Activated CD8-positive, alpha-beta T cell treated with anti-CD3 and anti-CD28 coated beads, Interleukin-2, amount 10 ng/mL, durations not matched to agents 7 days and 5 days (primary cell): ENCODE data around the gene KCNMB2. TPM values are rescaled to one million over a fixed set of nuclear protein-coding genes. Genes with fewer than 3 reads are reported as not detected.

Experiments used
- ATAC-seq: fragments of 150-1000 bp; cut with Tn5 transposase; one replicate; pipeline ENCODE4 v1.10.0; 2021; ENCODE audit warnings: moderate library complexity
- CTCF ChIA-PET: fragments of 350-600 bp; sonication (Branson Sonifier 250); formaldehyde crosslinking; loops from one replicate; lab custom pipeline; 2021; ENCODE audit warnings: antibody characterized with exemption; lab: Charles Lee
- POLR2A ChIA-PET: fragments of 350-600 bp; sonication (Branson Sonifier 250); formaldehyde crosslinking; loops from one replicate; lab custom pipeline; 2021; ENCODE audit warnings: antibody characterized with exemption; lab: Charles Lee
- DNase-seq: peaks from one replicate; pipeline ENCODE4 v3.0.0-alpha.2; 2020
- H3K27ac Mint-ChIP-seq: one replicate; pipeline ENCODE4 v1.8.0; 2021; ENCODE audit warnings: mild to moderate bottlenecking, mixed read lengths
- H3K27me3 Mint-ChIP-seq: one replicate; pipeline ENCODE4 v1.8.0; 2021; ENCODE audit warnings: low read depth, mixed read lengths
- H3K36me3 Mint-ChIP-seq: one replicate; pipeline ENCODE4 v1.8.0; 2021; ENCODE audit warnings: low read depth, mixed read lengths
- H3K4me1 Mint-ChIP-seq: one replicate; pipeline ENCODE4 v1.8.0; 2021; ENCODE audit warnings: low read depth, mixed read lengths
- H3K4me3 Mint-ChIP-seq: one replicate; pipeline ENCODE4 v1.8.0; 2021; ENCODE audit warnings: mild to moderate bottlenecking, mixed read lengths
- H3K9me3 Mint-ChIP-seq: one replicate; pipeline ENCODE4 v1.8.0; 2022; ENCODE audit warnings: mixed read lengths; ENCODE audit not compliant: insufficient read depth
- total RNA-seq, 2 experiments: library from RNA; stranded (reverse); gene quantifications; one replicate each; pipeline ENCODE4 v1.2.3, GENCODE V29; 2021

The KCNMB2 gene
- total RNA-seq, 2 experiments from 2014 or later = not detected

GRCh38 chr3:178785961-178786360, 249.7 kb downstream of the KCNMB2 start:
- CTCF ChIA-PET = no interaction called here
- H3K9me3 Mint-ChIP-seq = peaks cover 4% of the 10 kb centered on the region

GRCh38 chr3:178787960-178788359, 251.7 kb downstream of the KCNMB2 start:
- DNase-seq = no peak
- Mint-ChIP-seq H3K4me1 (no peaks in the 10 kb centered on the region), H3K27me3 (no peaks in the 10 kb centered on the region), H3K4me3 (no peak overlapping the region), H3K27ac (no peak overlapping the region), H3K36me3 (no peaks in the 10 kb centered on the region), H3K9me3 (peaks cover 6% of the 10 kb centered on the region)
- POLR2A ChIA-PET = no interaction called here
- ATAC-seq = no peak
- CTCF ChIA-PET = no interaction called here

More at GRCh38 chr3:178785961-178786360, 249.7 kb downstream of the KCNMB2 start:
- H3K36me3 Mint-ChIP-seq = no peaks in the 10 kb centered on the region
- no peaks in the 10 kb centered on the region for H3K4me1 Mint-ChIP-seq
- no peak for ATAC-seq
- no peak overlapping the region for H3K27ac Mint-ChIP-seq
- no peak for DNase-seq
- no peak overlapping the region for H3K4me3 Mint-ChIP-seq
- H3K27me3 Mint-ChIP-seq = no peaks in the 10 kb centered on the region
- POLR2A ChIA-PET = no interaction called here

- ATAC-seq (no peak), DNase-seq (no peak)
- Mint-ChIP-seq H3K27ac (no peak overlapping the region), H3K27me3 (no peaks in the 10 kb centered on the region), H3K4me1 (no peaks in the 10 kb centered on the region), H3K9me3 (peaks cover 6% of the 10 kb centered on the region), H3K4me3 (no peak overlapping the region), H3K36me3 (no peaks in the 10 kb centered on the region)
- CTCF ChIA-PET = no interaction called here
- POLR2A ChIA-PET = no interaction called here
These were observed 258.5 kb downstream of the KCNMB2 start for GRCh38 chr3:178794711-178795110.

GRCh38 chr3:178795349-178795748, 259.1 kb downstream of the KCNMB2 start:
- Mint-ChIP-seq H3K4me1 (no peaks in the 10 kb centered on the region), H3K36me3 (no peaks in the 10 kb centered on the region), H3K27me3 (no peaks in the 10 kb centered on the region), H3K27ac (no peak overlapping the region), H3K9me3 (peaks cover 6% of the 10 kb centered on the region), H3K4me3 (no peak overlapping the region)
- ChIA-PET POLR2A (no interaction called here), CTCF (no interaction called here)
- ATAC-seq (no peak), DNase-seq (no peak)

- Mint-ChIP-seq H3K36me3 (no peaks in the 10 kb centered on the region), H3K9me3 (no peaks in the 10 kb centered on the region), H3K27ac (no peak overlapping the region), H3K27me3 (no peaks in the 10 kb centered on the region), H3K4me1 (no peaks in the 10 kb centered on the region), H3K4me3 (no peak overlapping the region)
- no peak for ATAC-seq
- POLR2A ChIA-PET = no interaction called here
- CTCF ChIA-PET = interaction anchor here (0.6 kb wide), 1 partner anchor 1245 kb away, joined by 3 read pairs; no protein-coding TSS in a partner anchor
- no peak for DNase-seq
These were observed 266.0 kb downstream of the KCNMB2 start for GRCh38 chr3:178802259-178802658.

- H3K36me3 Mint-ChIP-seq = no peaks in the 10 kb centered on the region
- H3K9me3 Mint-ChIP-seq = no peaks in the 10 kb centered on the region
- H3K27ac Mint-ChIP-seq = no peak overlapping the region
- H3K27me3 Mint-ChIP-seq = no peaks in the 10 kb centered on the region
- ATAC-seq (no peak), DNase-seq (no peak)
- CTCF ChIA-PET = no interaction called here
- no peak overlapping the region for H3K4me3 Mint-ChIP-seq
- H3K4me1 Mint-ChIP-seq = no peaks in the 10 kb centered on the region
- POLR2A ChIA-PET = no interaction called here
These were observed 266.9 kb downstream of the KCNMB2 start for GRCh38 chr3:178802993-178803693.

GRCh38 chr3:178804606-178805005, 268.4 kb downstream of the KCNMB2 start:
- Mint-ChIP-seq H3K36me3 (no peaks in the 10 kb centered on the region), H3K27ac (no peak overlapping the region), H3K9me3 (no peaks in the 10 kb centered on the region), H3K27me3 (no peaks in the 10 kb centered on the region), H3K4me1 (no peaks in the 10 kb centered on the region), H3K4me3 (no peak overlapping the region)
- ATAC-seq (no peak), DNase-seq (no peak)
- CTCF ChIA-PET = no interaction called here
- POLR2A ChIA-PET = no interaction called here

- DNase-seq = no peak
- H3K36me3 Mint-ChIP-seq = no peaks in the 10 kb centered on the region
- no peaks in the 10 kb centered on the region for H3K4me1 Mint-ChIP-seq
- H3K27ac Mint-ChIP-seq = no peak overlapping the region
- ChIA-PET CTCF (no interaction called here), POLR2A (no interaction called here)
- no peak for ATAC-seq
- H3K9me3 Mint-ChIP-seq = no peaks in the 10 kb centered on the region
- no peaks in the 10 kb centered on the region for H3K27me3 Mint-ChIP-seq
- no peak overlapping the region for H3K4me3 Mint-ChIP-seq
These were observed 269.5 kb downstream of the KCNMB2 start for GRCh38 chr3:178805741-178806140.

GRCh38 chr3:178806651-178807050, 270.4 kb downstream of the KCNMB2 start:
- DNase-seq (no peak), ATAC-seq (no peak)
- Mint-ChIP-seq H3K4me1 (no peaks in the 10 kb centered on the region), H3K9me3 (no peaks in the 10 kb centered on the region), H3K36me3 (no peaks in the 10 kb centered on the region), H3K27ac (no peak overlapping the region), H3K27me3 (no peaks in the 10 kb centered on the region), H3K4me3 (no peak overlapping the region)
- POLR2A ChIA-PET = no interaction called here
- CTCF ChIA-PET = no interaction called here

- H3K9me3 Mint-ChIP-seq = no peaks in the 10 kb centered on the region
- no peak overlapping the region for H3K4me3 Mint-ChIP-seq
- ChIA-PET POLR2A (no interaction called here), CTCF (no interaction called here)
- H3K27ac Mint-ChIP-seq = no peak overlapping the region
- H3K27me3 Mint-ChIP-seq = no peaks in the 10 kb centered on the region
- DNase-seq = no peak
- ATAC-seq = no peak
- no peaks in the 10 kb centered on the region for H3K4me1 Mint-ChIP-seq
- no peaks in the 10 kb centered on the region for H3K36me3 Mint-ChIP-seq
These were observed 271.5 kb downstream of the KCNMB2 start for GRCh38 chr3:178807694-178808093.

GRCh38 chr3:178808748-178809147, 272.5 kb downstream of the KCNMB2 start:
- H3K36me3 Mint-ChIP-seq = no peaks in the 10 kb centered on the region
- ATAC-seq (no peak), DNase-seq (no peak)
- no peaks in the 10 kb centered on the region for H3K27me3 Mint-ChIP-seq
- ChIA-PET POLR2A (no interaction called here), CTCF (no interaction called here)
- no peaks in the 10 kb centered on the region for H3K4me1 Mint-ChIP-seq
- H3K4me3 Mint-ChIP-seq = no peak overlapping the region
- no peaks in the 10 kb centered on the region for H3K9me3 Mint-ChIP-seq
- no peak overlapping the region for H3K27ac Mint-ChIP-seq

GRCh38 chr3:178810181-178810580, 273.9 kb downstream of the KCNMB2 start:
- ChIA-PET CTCF (no interaction called here), POLR2A (no interaction called here)
- ATAC-seq (no peak), DNase-seq (no peak)
- no peaks in the 10 kb centered on the region for H3K27me3 Mint-ChIP-seq
- H3K4me3 Mint-ChIP-seq = no peak overlapping the region
- no peaks in the 10 kb centered on the region for H3K4me1 Mint-ChIP-seq
- no peaks in the 10 kb centered on the region for H3K9me3 Mint-ChIP-seq
- H3K27ac Mint-ChIP-seq = no peak overlapping the region
- no peaks in the 10 kb centered on the region for H3K36me3 Mint-ChIP-seq

- Mint-ChIP-seq H3K27me3 (no peaks in the 10 kb centered on the region), H3K9me3 (no peaks in the 10 kb centered on the region), H3K4me1 (no peaks in the 10 kb centered on the region), H3K27ac (no peak overlapping the region), H3K4me3 (no peak overlapping the region), H3K36me3 (no peaks in the 10 kb centered on the region)
- CTCF ChIA-PET = no interaction called here
- DNase-seq (no peak), ATAC-seq (no peak)
- POLR2A ChIA-PET = no interaction called here
These were observed 286.5 kb downstream of the KCNMB2 start for GRCh38 chr3:178822722-178823121.
